ENCODE data around the gene CYP26B1. TPM values are rescaled to one million over a fixed set of nuclear protein-coding genes. Genes with fewer than 3 reads are reported as not detected.

The CYP26B1 gene
- total and polyA plus RNA-seq, 9 of the 15 experiments (the other 6 are each of a cell fraction or from before 2014, with no cell fraction given): 0.01 to 0.13 (median 0.04) TPM; not detected in 6

GRCh38 chr2:72113847-72114692 lies 33.6 kb downstream of the CYP26B1 start:
- Histone ChIP-seq H3K4me3 (no peak overlapping the region), H3K9me1 (ENCODE audit: control insufficient read depth, insufficient read depth, low read length) (no peaks in the 10 kb centered on the region), H3K27me3 (ENCODE audit: control insufficient read depth in 2 of 2, insufficient read depth in 2 of 2, low read length in 2 of 2) (peaks cover 0 to 14% of the 10 kb centered on the region in 2 experiments; a peak in 2 of 5 replicates), H3K79me2 (ENCODE audit: control insufficient read depth, insufficient read depth, low read length) (no peaks in the 10 kb centered on the region), H4K20me1 (replicated peaks; ENCODE audit: control insufficient read depth, insufficient read depth, low read length) (no peaks in the 10 kb centered on the region), H3K9ac (ENCODE audit: insufficient read depth in 1 of 2, low read depth in 2 of 2, low read length in 2 of 2) (no peak overlapping the region), H3K27ac (ENCODE audit: extremely low read depth, low read depth, low read length) (no peak overlapping the region), H3K4me2 (ENCODE audit: insufficient read depth, low read length) (no peak overlapping the region), H3K4me1 (replicated peaks in 1 of 2; ENCODE audit: control insufficient read depth in 2 of 2, insufficient read depth in 2 of 2, low read length in 2 of 2) (peaks cover 0 to 3% of the 10 kb centered on the region in 2 experiments; a peak in 2 of 5 replicates), H3K36me3 (ENCODE audit: control insufficient read depth, insufficient read depth, low read length) (no peaks in the 10 kb centered on the region), H3K9me3 (replicated peaks; ENCODE audit: control insufficient read depth, insufficient read depth, low read depth, low read length) (no peaks in the 10 kb centered on the region), H2AFZ (ENCODE audit: low read depth, low read length) (no peak overlapping the region)
- DNase-seq (ENCODE audit: extremely low read depth in 1 of 4, low spot score in 3 of 4) (no peak), FAIRE-seq (no peak), ATAC-seq (no peak)
- 4% methylated on average over 12 of the region's 15 CpGs for WGBS (ENCODE audit: insufficient coverage, low coverage, missing lambda C conversion rate)
- ChIA-PET POLR2A (interaction anchor here (1.3 kb wide), 1 partner anchor 9 kb away, joined by 4 read pairs; no protein-coding TSS in a partner anchor), CTCF (ENCODE audit: low intra/inter-chr PET ratio) (no interaction called here)
- no TSS peak for BruUV-seq (replicated peaks)
- in situ Hi-C loops (cut with MboI): no loop called here
- intact Hi-C loops (cut with micrococcal nuclease): no loop called here
- TF ChIP-seq ZNF23 (CRISPR knock-in tag; IDR thresholded peaks at IDR 0.05) (no peak), ZBTB9 (CRISPR knock-in tag; IDR thresholded peaks at IDR 0.05) (no peak), HOMEZ (CRISPR knock-in tag; IDR thresholded peaks at IDR 0.05) (no peak), ZNF311 (CRISPR knock-in tag; IDR thresholded peaks at IDR 0.05) (no peak), POLR2G (IDR thresholded peaks at IDR 0.05; ENCODE audit: low read depth, low read length) (no peak)
